A549 (cell line): ENCODE data around the gene MRTFB. TPM values are rescaled to one million over a fixed set of nuclear protein-coding genes. Genes with fewer than 3 reads are reported as not detected.

Experiments used
- ATAC-seq, 2 experiments: fragments of 200-7000 bp in 1 of 2; fragments of >200 bp in 1 of 2; cut with Nextera tagmentation in 1 of 2; cut with Tn5 transposase in 1 of 2; 3 replicates each; pipeline versions ENCODE4 v1.8.0 to v1.9.1; 2018 to 2020; ENCODE audit warnings: mild to moderate bottlenecking in 1 of 2, moderate library complexity in 1 of 2
- CTCF ChIA-PET: fragments of 300-600 bp; sonication (Branson Sonifier 250); formaldehyde crosslinking; extraction: SDS; loops from one replicate; lab custom pipeline; 2021; ENCODE audit warnings: antibody characterized with exemption, inconsistent platforms; lab: Yijun Ruan, JAX
- POLR2A ChIA-PET: fragments of 350-600 bp; formaldehyde crosslinking; extraction: SDS; loops from one replicate; lab custom pipeline; 2021; ENCODE audit warnings: antibody characterized with exemption, inconsistent platforms; lab: Yijun Ruan, JAX
- DNase-seq, 2 experiments: peaks; one replicate each; pipeline versions ENCODE4 v3.0.0 to v3.0.0-alpha.2; 2011 to 2016; ENCODE audit warnings: low read depth in 1 of 2, low spot score in 1 of 2
- FAIRE-seq: peaks from 2 replicates; lab custom pipeline; 2011; peaks lifted over from hg19 to GRCh38; lab: Jason Lieb, UNC
- H3K27ac ChIP-seq, 2 experiments: fragments of >200 bp; sonication (Bioruptor Twin); formaldehyde crosslinking; 3 replicates each; pipeline ENCODE4 v1.5.1; 2016 to 2017
- H3K4me1 ChIP-seq: fragments of >200 bp; sonication (Bioruptor Twin); formaldehyde crosslinking; 3 replicates; pipeline ENCODE4 v1.6.1; 2016
- H3K4me2 ChIP-seq: fragments of >200 bp; sonication (Bioruptor Twin); formaldehyde crosslinking; 3 replicates; pipeline ENCODE4 v1.6.1; 2016
- H3K4me3 ChIP-seq: fragments of >200 bp; sonication (Bioruptor Twin); formaldehyde crosslinking; 3 replicates; pipeline ENCODE4 v1.5.1; 2016
- H3K9me3 ChIP-seq: fragments of >200 bp; sonication (Bioruptor Twin); formaldehyde crosslinking; 3 replicates; pipeline ENCODE4 v1.6.1; 2016
- ATOH8 ChIP-seq: fragments of 250-450 bp; sonication (Bioruptor Pico); IDR thresholded peaks from 2 replicates; pipeline ENCODE4 v1.5.0; 2020; ENCODE audit warnings: low read depth, mild to moderate bottlenecking, moderate library complexity
- CBX2 ChIP-seq: fragments of 200-600 bp; sonication (generic); IDR thresholded peaks from 2 replicates; pipeline ENCODE4 v1.6.1; 2016; ENCODE audit warnings: low read depth, mild to moderate bottlenecking, borderline replicate concordance
- CHD2 ChIP-seq: fragments of 150-350 bp; IDR thresholded peaks from 2 replicates; pipeline ENCODE4 v1.6.1; 2014; ENCODE audit warnings: low read length; ENCODE audit not compliant: partially characterized antibody
- E2F6 ChIP-seq: IDR thresholded peaks from 2 replicates; pipeline ENCODE4 v1.6.1; 2012; ENCODE audit warnings: low read depth, borderline replicate concordance
- ELK1 ChIP-seq: fragments of 150-350 bp; IDR thresholded peaks from 2 replicates; pipeline ENCODE4 v1.6.1; 2014; ENCODE audit warnings: low read depth, mild to moderate bottlenecking, low read length
- FOSL2 ChIP-seq, 2 experiments: fragments of 450-650 bp in 1 of 2; fragments of >200 bp in 1 of 2; sonication (Bioruptor Twin) in 1 of 2; formaldehyde crosslinking; IDR thresholded peaks; 2 replicates each; pipeline versions ENCODE4 v1.5.0 to v1.6.1; 2016 to 2020; ENCODE audit warnings: mild to moderate bottlenecking in 1 of 2, moderate library complexity in 1 of 2
- HEYL ChIP-seq: fragments of 250-450 bp; sonication (Bioruptor Pico); IDR thresholded peaks from 2 replicates; pipeline ENCODE4 v1.8.0; 2021; ENCODE audit warnings: mild to moderate bottlenecking, moderate library complexity
- HOXB13 ChIP-seq: fragments of 250-450 bp; sonication (Bioruptor Pico); IDR thresholded peaks from 2 replicates; pipeline ENCODE4 v1.5.0; 2020; ENCODE audit warnings: low read depth, mild to moderate bottlenecking, moderate library complexity
- JUN ChIP-seq, 2 experiments: fragments of >200 bp; sonication (Bioruptor Twin); formaldehyde crosslinking; IDR thresholded peaks; 2 replicates in 1 of 2; 3 replicates in 1 of 2; pipeline ENCODE4 v1.6.1; 2016 to 2017
- MAFK ChIP-seq: fragments of 450-650 bp; IDR thresholded peaks from 2 replicates; pipeline ENCODE4 v1.6.1; 2014; ENCODE audit not compliant: partially characterized antibody
- MAX ChIP-seq: IDR thresholded peaks from 2 replicates; pipeline ENCODE4 v1.6.1; 2012
- MYC ChIP-seq: IDR thresholded peaks from 2 replicates; pipeline ENCODE4 v1.6.1; 2012; ENCODE audit warnings: mild to moderate bottlenecking, inconsistent platforms, low read length, improper control_type of control experiment, borderline replicate concordance
- NFE2L2 ChIP-seq: fragments of 150-350 bp; conservative IDR thresholded peaks from 2 replicates; pipeline ENCODE4 v1.6.1; 2014; ENCODE audit warnings: low read length
- NPAS2 ChIP-seq: fragments of 250-450 bp; sonication (Bioruptor Pico); IDR thresholded peaks from 2 replicates; pipeline ENCODE4 v1.8.0; 2022; ENCODE audit warnings: mild to moderate bottlenecking, moderate library complexity, borderline replicate concordance
- NR3C1 ChIP-seq: fragments of >200 bp; sonication (Bioruptor Twin); formaldehyde crosslinking; IDR thresholded peaks from 3 replicates; pipeline ENCODE4 v1.6.1; 2017
- RAD21 ChIP-seq, 2 experiments: fragments of >200 bp in 1 of 2; sonication (Bioruptor Twin) in 1 of 2; formaldehyde crosslinking in 1 of 2; IDR thresholded peaks in 1 of 2; conservative IDR thresholded peaks in 1 of 2; 2 replicates in 1 of 2; 3 replicates in 1 of 2; pipeline ENCODE4 v1.6.1; 2012 to 2018; ENCODE audit warnings: inconsistent platforms in 1 of 2
- RARB ChIP-seq: fragments of 250-450 bp; sonication (Bioruptor Pico); IDR thresholded peaks from 2 replicates; pipeline ENCODE4 v1.8.0; 2021; ENCODE audit warnings: mild to moderate bottlenecking, moderate library complexity
- RCOR1 ChIP-seq: fragments of 150-350 bp; IDR thresholded peaks from 2 replicates; pipeline ENCODE4 v1.6.1; 2014; ENCODE audit warnings: antibody characterized with exemption, low read length, low read depth
- RFX5 ChIP-seq: fragments of 450-650 bp; IDR thresholded peaks from 2 replicates; pipeline ENCODE4 v1.7.1; 2014; ENCODE audit warnings: antibody characterized with exemption, mild to moderate bottlenecking, moderate library complexity
- WGBS: methylation state at CpG from one replicate; pipeline ENCODE4 v1.1.6; 2017; ENCODE audit errors: missing lambda C conversion rate; 5-methylcytosine and 5-hydroxymethylcytosine counted together
- polyA plus RNA-seq, 4 experiments: library from polyadenylated mRNA; depleted of rRNA in 3 of 4; stranded (reverse); fragments of >200 nt; fragmentation: RNase III in 1 of 4; extraction: RNeasy Plus Mini Kit Qiagen cat#74134 plus additional on column Dnase treatment in 1 of 4; gene quantifications; 2 replicates in 3 of 4; 3 replicates in 1 of 4; pipeline ENCODE4 v1.2.3, GENCODE V29; 2011 to 2017

MRTFB gene
- polyA plus RNA-seq, 2 of the 4 experiments (the other 2 are of a cell fraction) = 13.7 to 24.2 TPM

- ATAC-seq (no peak), FAIRE-seq (no peak), DNase-seq (no peak)
- TF ChIP-seq MAFK (peak; percentile 99), NR3C1 (no peak), RAD21 (conservative IDR thresholded peaks at IDR 0.05 in 1 of 2, IDR thresholded peaks at IDR 0.05 in 1 of 2) (0 out of 5 replicates have a peak, but pooled peaks of 1 of the 2 experiments have one; percentile 3), FOSL2 (IDR thresholded peaks at IDR 0.05) (no peak), FOSL2 (CRISPR knock-in tag; IDR thresholded peaks at IDR 0.05) (no peak), HOXB13 (CRISPR knock-in tag) (no peak), NFE2L2 (peak; percentile 87), RFX5 (no peak), RARB (CRISPR knock-in tag) (no peak), ATOH8 (CRISPR knock-in tag) (no peak), ELK1 (no peak), MAX (no peak), CHD2 (no peak), NPAS2 (CRISPR knock-in tag) (no peak), RCOR1 (no peak), JUN (IDR thresholded peaks at IDR 0.05) (no peak)
- no peak overlapping the region for H3K27ac ChIP-seq
- CTCF ChIA-PET = no interaction called here
- no peak overlapping the region for H3K4me2 ChIP-seq
- POLR2A ChIA-PET = no interaction called here
- peaks cover 20% of the 10 kb centered on the region for H3K4me1 ChIP-seq
- 38% methylated on average over 2 of the region's 2 CpGs for WGBS
- H3K4me3 ChIP-seq = no peak overlapping the region
- peaks cover 18% of the 10 kb centered on the region; the same call in 1 of the 3 replicates for H3K9me3 ChIP-seq
Measured at GRCh38 chr16:14024283-14024682, 46.8 kb upstream of the MRTFB start.

GRCh38 chr16:14026572-14027285 lies 44.4 kb upstream of the MRTFB start:
- ChIA-PET POLR2A (no interaction called here), CTCF (interaction anchor here (1.0 kb wide), 1 partner anchor 16 kb away, joined by 3 read pairs; no protein-coding TSS in a partner anchor)
- no peak for TF ChIP-seq ATOH8 (CRISPR knock-in tag)
- no peak for TF ChIP-seq E2F6
- no peak for TF ChIP-seq JUN (IDR thresholded peaks at IDR 0.05)
- TF ChIP-seq HEYL (CRISPR knock-in tag) = no peak
- TF ChIP-seq MYC = no peak
- no peak for TF ChIP-seq CBX2
- no peak for TF ChIP-seq NFE2L2
- no peak for FAIRE-seq
- H3K4me2 ChIP-seq = no peak overlapping the region
- WGBS = 76% methylated on average over 3 of the region's 3 CpGs
- H3K4me3 ChIP-seq = no peak overlapping the region
- peaks cover 12% of the 10 kb centered on the region; the same call in 1 of the 3 replicates for H3K9me3 ChIP-seq
- H3K27ac ChIP-seq = no peak overlapping the region
- ATAC-seq = no peak
- DNase-seq = no peak
- peaks cover 6% of the 10 kb centered on the region; the same call in 1 of the 3 replicates for H3K4me1 ChIP-seq
